Dermis lymphatic vessel endothelial cell (primary cell): ENCODE measurements around the gene ZNF443. TPM values are rescaled to one million over a fixed set of nuclear protein-coding genes. Genes with fewer than 3 reads are reported as not detected.

Experiments used
- total RNA-seq: library from RNA; depleted of rRNA; stranded (reverse); fragments of >200 nt; gene quantifications from 2 replicates; pipeline ENCODE4 v1.2.1, GENCODE V29; 2014

Gene ZNF443
- total RNA-seq = 5.5 and 7.2 TPM in 2 replicates

GRCh38 chr19:12440541-12441316 lies at the start of gene ZNF443:
Gene ZNF443 (minus strand): TSS chr19:12441021. CDS start chr19:12440914, 107 bp downstream.

GRCh38 chr19:12484371-12485051 lies 43.7 kb upstream of the ZNF443 start, which contains the start of gene ZNF709:
Gene ZNF709 (minus strand): TSS chr19:12484816. CDS start chr19:12484657, 159 bp downstream.

GRCh38 chr19:12400633-12401502 lies 40.0 kb downstream of the ZNF443 start, which contains the start of gene ZNF799:
Gene ZNF799 (minus strand): TSS chr19:12401271. CDS start chr19:12401070, 201 bp downstream.

Other genes with a start within 250 kb of the ZNF443 start
- gene ZNF44, start 146.1 kb downstream of the ZNF443 start, total RNA-seq = 4.4 and 6.2 TPM in 2 replicates
- gene ZNF563, start 107.4 kb downstream of the ZNF443 start, total RNA-seq = 1.2 and 2.0 TPM in 2 replicates
- 0.65 and 1.9 TPM in 2 replicates for gene ZNF442, start 75.3 kb downstream of the ZNF443 start, total RNA-seq
- 7.2 and 8.9 TPM in 2 replicates for gene ZNF799, start 39.8 kb downstream of the ZNF443 start, total RNA-seq
- gene ZNF709, start 43.8 kb upstream of the ZNF443 start, total RNA-seq = 3.5 and 5.0 TPM in 2 replicates
- 9.1 and 12.0 TPM in 2 replicates for gene ZNF564, start 110.5 kb upstream of the ZNF443 start, total RNA-seq
- 7.4 and 8.1 TPM in 2 replicates for gene ZNF490, start 169.8 kb upstream of the ZNF443 start, total RNA-seq
- gene ZNF791, start 169.9 kb upstream of the ZNF443 start, total RNA-seq = 13.8 and 14.4 TPM in 2 replicates
- 51.4 and 57.1 TPM in 2 replicates for gene MAN2B1, start 225.7 kb upstream of the ZNF443 start, total RNA-seq
- gene WDR83, start 225.8 kb upstream of the ZNF443 start, total RNA-seq = 7.8 and 7.9 TPM in 2 replicates
- gene DHPS, start 240.9 kb upstream of the ZNF443 start, total RNA-seq = 47.4 and 47.6 TPM in 2 replicates
- not detected in 2 replicates for gene GNG14, start 247.0 kb upstream of the ZNF443 start, total RNA-seq